Gastroesophageal sphincter (tissue), 4 donors: ENCODE measurements around the gene ADAMTSL2. TPM values are rescaled to one million over a fixed set of nuclear protein-coding genes. Genes with fewer than 3 reads are reported as not detected.

Experiments used
- ATAC-seq: fragments of 150-250 bp; one replicate; pipeline ENCODE4 v1.9.1; 2016; ENCODE audit warnings: mild to moderate bottlenecking, moderate library complexity
- H3K27ac ChIP-seq, 4 donors: fragments of 200-600 bp; sonication (generic) in 3 of 4; 1 replicate in 3 of 4; 2 replicates in 1 of 4; pipeline ENCODE4 v1.5.1; 2016 to 2019
- H3K27me3 ChIP-seq: fragments of 200-600 bp; sonication (generic); one replicate; pipeline ENCODE4 v1.5.1; 2019
- H3K36me3 ChIP-seq, 2 donors: fragments of 200-600 bp; sonication (generic); one replicate each; pipeline ENCODE4 v1.5.1; 2019; ENCODE audit warnings: control low read depth in 1 of 2
- H3K4me1 ChIP-seq, 3 donors: fragments of 200-600 bp; sonication (generic); 1 replicate in 2 of 3; 2 replicates in 1 of 3; pipeline ENCODE4 v1.5.1; 2016 to 2019; ENCODE audit warnings: control low read depth in 2 of 3
- H3K4me3 ChIP-seq, 2 donors: fragments of 200-600 bp; sonication (generic); one replicate each; pipeline ENCODE4 v1.5.1; 2019; ENCODE audit warnings: mild to moderate bottlenecking in 1 of 2, moderate library complexity in 1 of 2
- H3K9me3 ChIP-seq, 3 donors: fragments of 200-600 bp; sonication (generic); one replicate each; pipeline ENCODE4 v1.5.1; 2017 to 2019; ENCODE audit warnings: control low read depth in 2 of 3
- CTCF ChIP-seq, 4 experiments: fragments of 200-600 bp in 2 of 4; fragments of 450-650 bp in 2 of 4; sonication (generic) in 1 of 4; IDR thresholded peaks; one replicate each; pipeline ENCODE4 v1.5.1; 2017 to 2019; ENCODE audit warnings: antibody characterized with exemption in 4 of 4, mild to moderate bottlenecking in 2 of 4, moderate library complexity in 2 of 4
- EP300 ChIP-seq: sonication (generic); formaldehyde crosslinking; IDR thresholded peaks from one replicate; pipeline ENCODE4 v1.6.1; 2017; ENCODE audit warnings: antibody characterized with exemption, mild to moderate bottlenecking
- POLR2A ChIP-seq, 2 donors: fragments of 450-650 bp; IDR thresholded peaks; one replicate each; pipeline ENCODE4 v1.6.1; 2017; ENCODE audit warnings: antibody characterized with exemption in 2 of 2, mild to moderate bottlenecking in 2 of 2, moderate library complexity in 1 of 2
- POLR2AphosphoS5 ChIP-seq: sonication (generic); formaldehyde crosslinking; IDR thresholded peaks from one replicate; pipeline ENCODE4 v1.6.1; 2017; ENCODE audit warnings: antibody characterized with exemption
- WGBS, 2 donors: methylation state at CpG; one replicate each; pipeline ENCODE4 v1.1.5; 2018; ENCODE audit warnings: low coverage in 1 of 2; 5-methylcytosine and 5-hydroxymethylcytosine counted together
- total RNA-seq, 4 donors: library from RNA; depleted of rRNA; stranded (reverse); fragments of >200 nt; gene quantifications; one replicate each; pipeline ENCODE4 v1.1.0, GENCODE V29; 2016

Gene ADAMTSL2
- total RNA-seq, 4 donors from 2014 or later, result 2.0 to 5.8 (median 3.1) TPM

DNA sequence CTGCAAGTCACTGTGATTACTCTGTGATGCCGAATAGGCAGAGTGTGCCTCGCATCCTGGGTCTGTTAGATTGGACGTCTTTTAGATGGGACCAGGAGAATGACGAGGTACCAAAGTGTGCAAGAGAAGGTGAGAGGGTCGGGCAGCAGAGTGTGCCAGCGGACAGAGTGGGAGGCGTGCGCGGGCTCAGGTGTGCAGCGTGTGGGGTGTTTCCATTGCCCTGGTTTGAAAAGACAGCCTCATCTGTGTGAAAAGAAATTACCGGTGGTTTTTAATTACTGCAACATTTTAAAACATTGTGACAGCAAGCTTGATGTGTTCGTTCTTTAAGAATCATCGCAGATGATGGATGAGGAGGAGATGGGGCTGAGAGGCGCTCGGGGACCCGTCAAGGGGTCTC lies 78.9 kb downstream of the ADAMTSL2 start:
- TF ChIP-seq EP300 (no peak), POLR2A (IDR thresholded peaks at IDR 0.05) (no peak), CTCF (IDR thresholded peaks at IDR 0.05) (no peak), POLR2AphosphoS5 (no peak)
- ATAC-seq, result no peak
- H3K4me1 ChIP-seq, result peaks cover 0 to 9% (median 0%) of the 10 kb centered on the region in 3 donors
- H3K27ac ChIP-seq, result no peak overlapping the region
- H3K36me3 ChIP-seq, result no peaks in the 10 kb centered on the region
- no peak overlapping the region for H3K4me3 ChIP-seq
- WGBS, 2 donors, result 83% methylated on average over 10 to 16 of the region's 16 CpGs
- H3K9me3 ChIP-seq, result no peaks in the 10 kb centered on the region
- peaks cover 100% of the 10 kb centered on the region for H3K27me3 ChIP-seq

GRCh38 chr9:133614056-133614455 lies 79.6 kb downstream of the ADAMTSL2 start:
- ATAC-seq, result no peak
- peaks cover 0 to 4% (median 0%) of the 10 kb centered on the region in 3 donors for H3K4me1 ChIP-seq
- WGBS, 2 donors, result 71 to 80% methylated on average over 1 to 4 of the region's 10 CpGs

DNA sequence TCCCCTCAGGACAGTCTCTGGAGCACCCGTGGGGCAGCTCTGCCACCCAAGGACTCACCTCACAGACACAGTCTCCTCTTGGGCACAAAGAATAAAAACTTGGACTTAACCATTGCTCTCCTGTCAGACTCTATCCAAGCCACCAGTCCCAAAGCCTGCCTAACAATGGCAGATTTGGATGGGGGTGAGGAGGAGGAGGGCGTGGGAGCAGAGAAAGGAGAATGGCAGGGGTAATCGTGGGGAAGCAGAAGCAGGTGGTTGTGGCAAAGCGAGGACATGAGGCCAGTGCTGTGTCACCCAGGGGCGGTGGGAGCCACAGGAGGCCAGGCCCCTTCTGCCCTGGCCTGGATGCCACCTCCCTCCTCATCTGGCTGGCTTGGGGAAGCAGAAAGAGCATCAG lies 80.2 kb downstream of the ADAMTSL2 start:
- Histone ChIP-seq H3K27ac (no peak overlapping the region), H3K4me1 (no peaks in the 10 kb centered on the region), H3K9me3 (no peaks in the 10 kb centered on the region), H3K27me3 (peaks cover 88% of the 10 kb centered on the region), H3K36me3 (no peaks in the 10 kb centered on the region), H3K4me3 (no peak overlapping the region)
- no peak for ATAC-seq
- WGBS, 2 donors, result 39% methylated on average over 3 of the region's 5 CpGs; no CpG with 5 or more reads in 1 of the 2 donors
- TF ChIP-seq POLR2A (IDR thresholded peaks at IDR 0.05) (no peak), CTCF (IDR thresholded peaks at IDR 0.05) (no peak), POLR2AphosphoS5 (no peak), EP300 (no peak)

More at GRCh38 chr9:133614056-133614455, 79.6 kb downstream of the ADAMTSL2 start:
- no peaks in the 10 kb centered on the region for H3K36me3 ChIP-seq
- no peaks in the 10 kb centered on the region for H3K9me3 ChIP-seq
- no peak overlapping the region for H3K4me3 ChIP-seq
- H3K27ac ChIP-seq, result no peak overlapping the region
- TF ChIP-seq CTCF (IDR thresholded peaks at IDR 0.05) (no peak), EP300 (no peak), POLR2A (IDR thresholded peaks at IDR 0.05) (no peak), POLR2AphosphoS5 (no peak)
- peaks cover 94% of the 10 kb centered on the region for H3K27me3 ChIP-seq

DNA sequence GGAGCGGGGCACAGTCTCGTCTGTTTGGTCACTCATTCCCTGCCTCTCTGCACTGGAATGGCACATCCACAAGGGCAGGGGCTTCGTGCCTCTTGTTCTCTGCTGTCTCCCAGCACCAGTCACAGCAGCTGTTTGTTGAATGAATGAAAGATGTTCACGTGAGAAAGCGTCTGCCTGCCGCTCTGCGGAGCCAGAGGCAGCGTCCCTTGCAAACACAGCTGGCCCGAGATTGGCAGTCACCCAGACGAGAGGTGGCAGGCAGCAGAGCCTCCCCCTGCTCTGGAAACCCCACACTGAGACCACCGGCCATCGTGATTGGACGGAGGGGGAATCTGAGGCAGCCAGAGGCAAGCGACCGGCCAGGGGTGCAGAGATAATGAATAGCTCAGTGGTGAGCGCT lies 80.7 kb downstream of the ADAMTSL2 start:
- no peak overlapping the region for H3K27ac ChIP-seq
- TF ChIP-seq POLR2A (IDR thresholded peaks at IDR 0.05) (no peak), EP300 (no peak), CTCF (IDR thresholded peaks at IDR 0.05) (no peak), POLR2AphosphoS5 (no peak)
- no peaks in the 10 kb centered on the region for H3K4me1 ChIP-seq
- ATAC-seq, result no peak
- no peak overlapping the region for H3K4me3 ChIP-seq
- H3K36me3 ChIP-seq, result no peaks in the 10 kb centered on the region
- no peaks in the 10 kb centered on the region for H3K9me3 ChIP-seq
- WGBS, 2 donors, result 80% methylated on average over 2 of the region's 16 CpGs; no CpG with 5 or more reads in 1 of the 2 donors
- H3K27me3 ChIP-seq, result peaks cover 83% of the 10 kb centered on the region

GRCh38 chr9:133615606-133616188 lies 81.2 kb downstream of the ADAMTSL2 start:
- no peak for ATAC-seq
- Histone ChIP-seq H3K36me3 (no peaks in the 10 kb centered on the region), H3K27me3 (peaks cover 80% of the 10 kb centered on the region), H3K4me1 (no peaks in the 10 kb centered on the region), H3K27ac (no peak overlapping the region), H3K4me3 (no peak overlapping the region), H3K9me3 (no peaks in the 10 kb centered on the region)
- no peak for TF ChIP-seq EP300
- TF ChIP-seq POLR2A (IDR thresholded peaks at IDR 0.05), result no peak
- no peak for TF ChIP-seq CTCF (IDR thresholded peaks at IDR 0.05)
- no peak for TF ChIP-seq POLR2AphosphoS5
- 72 to 90% methylated on average over 2 to 6 of the region's 13 CpGs for WGBS, 2 donors
